ENCODE measurements around the gene FILIP1. TPM values are rescaled to one million over a fixed set of nuclear protein-coding genes. Genes with fewer than 3 reads are reported as not detected.

The FILIP1 gene
- total and polyA plus RNA-seq, 2 of the 4 experiments (the other 2 are of a cell fraction), result under 0.01 to 0.03 TPM

DNA sequence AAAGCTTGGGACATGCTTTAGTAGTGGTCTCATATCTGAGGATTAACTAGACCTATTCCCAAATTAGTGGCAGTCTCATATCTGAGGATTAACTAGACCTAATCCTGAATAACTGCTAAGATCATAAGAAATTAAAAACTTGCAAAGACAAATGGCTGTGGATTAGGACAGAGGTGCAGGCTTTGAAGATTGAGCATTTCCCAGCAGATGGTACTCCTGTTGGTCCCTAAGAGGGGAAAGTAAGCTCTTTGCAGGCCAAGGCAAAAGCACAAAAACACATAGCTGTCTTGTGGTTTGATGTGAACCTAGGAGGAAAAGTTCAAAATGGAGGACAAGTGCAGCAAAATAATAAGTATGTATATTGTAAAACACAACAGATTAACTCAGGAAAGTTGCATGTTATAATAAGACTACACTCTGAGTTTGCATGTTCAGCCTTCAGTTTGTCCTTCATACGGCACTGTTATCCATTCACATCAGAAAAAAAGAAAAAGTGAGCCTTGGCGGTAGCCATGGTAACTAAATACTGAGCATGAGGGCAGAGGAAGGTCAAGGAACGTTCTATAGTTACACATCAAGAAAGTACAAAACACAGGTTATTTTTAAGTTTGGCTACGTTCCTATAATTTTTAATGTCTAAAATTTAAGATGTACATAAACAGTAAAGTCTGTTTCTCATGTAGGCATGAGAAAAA, 62.8 kb downstream of the FILIP1 start:
- dilution Hi-C loops (cut with HindIII; ENCODE audit: low sequenced_read_pairs, unreplicated experiment) (no loop called here), intact Hi-C loops (cut with micrococcal nuclease) (no loop called here), in situ Hi-C loops (cut with MboI; ENCODE audit: low sequenced_read_pairs) (no loop called here)
- BruUV-seq (replicated peaks), result no TSS peak
- POLR2A ChIA-PET (ENCODE audit: unreplicated experiment), result no interaction called here
- peaks cover 5% of the 10 kb centered on the region; the same call in 1 of the 2 replicates for H3K9me1 ChIP-seq (ENCODE audit: insufficient read depth, low read length)
- ATAC-seq (ENCODE audit: low read depth) (no peak), DNase-seq (no peak)
- 0 out of 4 replicates have a peak overlapping the region, but pooled peaks of 1 of the 2 experiments have one; percentile 23 for H4K8ac ChIP-seq (ENCODE audit: low read depth in 2 of 2, low read length in 2 of 2)
- peaks cover 4% of the 10 kb centered on the region for H3K4me1 ChIP-seq (ENCODE audit: control insufficient read depth, insufficient read depth, low read length)
- TF ChIP-seq MXI1 (IDR thresholded peaks at IDR 0.05; ENCODE audit: borderline replicate concordance, low read depth, low read length) (no peak), BHLHE40 (IDR thresholded peaks at IDR 0.05; ENCODE audit: low read depth, low read length) (no peak), NFE2L2 (IDR thresholded peaks at IDR 0.05; ENCODE audit: low read depth, low read length) (no peak)
- CTCF ChIA-PET, result no interaction called here
- no peak overlapping the region for H3K4me2 ChIP-seq (ENCODE audit: low read depth, low read length)
- no peaks in the 10 kb centered on the region for H3K79me1 ChIP-seq (ENCODE audit: low read depth in 1 of 2, low read length in 2 of 2)
- H2BK15ac ChIP-seq (ENCODE audit: low read depth, low read length), result no peak overlapping the region
- H2AK9ac ChIP-seq (replicated peaks; ENCODE audit: low read depth, low read length, poor library complexity), result no peak overlapping the region
- H3K27ac ChIP-seq (ENCODE audit: insufficient read depth, low read length), result no peak overlapping the region
- no peak overlapping the region for H2BK120ac ChIP-seq (ENCODE audit: low read depth, low read length)
- no peak overlapping the region for H3K4me3 ChIP-seq (ENCODE audit: insufficient read depth, low read depth, low read length)
- H4K5ac ChIP-seq (ENCODE audit: low read depth, low read length), result no peak overlapping the region
- H2BK5ac ChIP-seq (ENCODE audit: low read depth, low read length, poor library complexity, severe bottlenecking), result no peak overlapping the region
- no peak overlapping the region for H3K56ac ChIP-seq (ENCODE audit: extremely low read depth, insufficient read depth, low read length)
- H3K36me3 ChIP-seq (ENCODE audit: control insufficient read depth, insufficient read depth, low read length), result no peaks in the 10 kb centered on the region
- no peak overlapping the region for H2BK20ac ChIP-seq (ENCODE audit: low read depth, low read length)
- H3K23ac ChIP-seq (ENCODE audit: low read depth, low read length), result no peak overlapping the region
- no peak overlapping the region for H3K4ac ChIP-seq (ENCODE audit: low read depth, low read length)
- no peak overlapping the region for H3K9ac ChIP-seq (ENCODE audit: low read depth, low read length)
- H3K14ac ChIP-seq (replicated peaks; ENCODE audit: low read depth, low read length), result no peak overlapping the region
- H3K9me3 ChIP-seq (ENCODE audit: control insufficient read depth, insufficient read depth, low read length), result no peaks in the 10 kb centered on the region
- no CpG with 5 or more reads among the region's 4 CpGs for WGBS, 2 experiments (ENCODE audit: extremely low coverage in 2 of 2, insufficient read length in 1 of 2)
- no peaks in the 10 kb centered on the region for H4K20me1 ChIP-seq (ENCODE audit: insufficient read depth, low read length)
- H2AK5ac ChIP-seq (ENCODE audit: low read depth, low read length), result no peak overlapping the region
- H2AFZ ChIP-seq (replicated peaks; ENCODE audit: low read length, poor library complexity), result no peak overlapping the region
- no peak overlapping the region for H4K91ac ChIP-seq (ENCODE audit: insufficient read depth, low read depth, low read length)
- no peaks in the 10 kb centered on the region for H3K27me3 ChIP-seq (ENCODE audit: control insufficient read depth, insufficient read depth, low read length)
- H3K18ac ChIP-seq (ENCODE audit: low read depth, low read length), result no peak overlapping the region

Data from IMR-90 (cell line).